Activated CD4-positive, alpha-beta T cell treated with anti-CD3 and anti-CD28 coated beads, Interleukin-2, amount 50 U/mL, for 24 hours (primary cell): Measurements from ENCODE around the gene DDA1.
A peak's percentile ranks its signal among the peaks of the same experiment; 100 is the strongest.
"Not testable (repeated sequence)": the region's sequence is repeated elsewhere in the genome, so short reads cannot be mapped to it uniquely, and the experiment has no call there.

ENCODE experiments used
- DNase-seq, 2 donors: peaks; one replicate each; pipeline ENCODE4 v3.0.0-alpha.2; 2020; ENCODE audit warnings: low read depth in 1 of 2, low spot score in 1 of 2

DDA1 gene

GRCh38 chr19:17286752-17287151 is 22.6 kb upstream of the DDA1 start:
- no peak for DNase-seq

DNA sequence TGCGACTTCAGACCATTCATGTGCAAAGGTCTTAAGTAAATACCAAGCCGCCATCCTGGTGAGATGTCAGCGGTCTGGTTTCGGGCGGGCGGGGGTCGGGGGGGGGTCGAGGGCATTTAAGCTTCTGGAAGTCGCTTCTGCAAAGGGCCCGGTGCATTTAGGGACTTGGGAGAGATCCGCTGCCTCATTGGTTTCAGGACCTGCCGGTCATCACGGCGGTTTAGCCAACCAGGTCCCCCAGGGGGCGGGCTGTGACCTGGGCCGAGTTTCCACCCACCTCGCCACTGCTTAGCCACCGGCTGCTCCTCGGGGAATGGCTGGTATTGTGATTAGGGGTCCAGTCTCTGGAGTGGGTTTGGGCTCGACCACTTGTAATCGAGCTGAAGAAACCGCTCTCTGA is 19.9 kb upstream of the DDA1 start:
- no peak for DNase-seq

GRCh38 chr19:17292301-17293074 is 16.9 kb upstream of the DDA1 start:
- DNase-seq: peak; percentile 69 to 71

- no peak for DNase-seq
Measured at GRCh38 chr19:17293605-17294004, 15.8 kb upstream of the DDA1 start.

DNA sequence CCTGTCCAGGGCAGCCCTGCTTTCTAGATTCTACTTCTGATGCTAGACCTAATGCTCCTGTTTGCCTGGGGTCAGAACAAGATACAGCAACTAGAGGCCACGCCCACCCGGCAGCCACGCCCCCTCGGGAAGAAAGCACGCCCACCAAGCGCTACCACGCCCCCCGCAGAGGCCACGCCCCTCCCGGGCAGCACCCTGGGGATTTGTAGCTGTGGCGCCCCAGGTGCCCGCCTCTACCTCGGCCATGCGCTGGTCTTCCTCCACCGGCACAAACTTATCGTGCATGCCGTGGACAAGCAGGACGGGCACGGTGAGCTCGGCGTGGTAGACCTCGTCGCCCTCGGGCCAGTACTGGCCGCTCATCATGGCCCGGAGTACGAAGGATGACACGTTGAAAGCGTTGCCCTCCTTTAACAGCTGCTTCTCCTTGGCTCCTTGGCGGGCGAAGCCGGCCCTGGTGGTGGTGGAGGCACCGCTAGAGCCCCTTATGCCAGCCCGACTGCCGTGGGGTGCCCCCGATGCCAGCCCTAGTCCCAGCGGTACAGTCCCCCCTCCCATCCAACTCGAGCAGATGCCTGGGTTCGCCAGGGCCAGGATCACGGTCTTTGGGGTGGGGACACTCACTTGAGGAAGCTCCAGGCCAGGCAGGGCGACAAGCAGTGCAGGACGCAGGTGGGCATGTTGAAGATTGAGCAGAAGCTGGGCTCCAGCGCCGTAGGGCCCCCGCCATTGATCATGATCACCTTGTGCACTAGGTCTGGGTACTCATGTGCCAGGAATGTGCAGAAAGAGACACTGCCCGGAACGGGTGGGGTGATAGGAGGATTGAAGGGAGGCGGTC is 15.1 kb upstream of the DDA1 start:
- DNase-seq: no peak

DNA sequence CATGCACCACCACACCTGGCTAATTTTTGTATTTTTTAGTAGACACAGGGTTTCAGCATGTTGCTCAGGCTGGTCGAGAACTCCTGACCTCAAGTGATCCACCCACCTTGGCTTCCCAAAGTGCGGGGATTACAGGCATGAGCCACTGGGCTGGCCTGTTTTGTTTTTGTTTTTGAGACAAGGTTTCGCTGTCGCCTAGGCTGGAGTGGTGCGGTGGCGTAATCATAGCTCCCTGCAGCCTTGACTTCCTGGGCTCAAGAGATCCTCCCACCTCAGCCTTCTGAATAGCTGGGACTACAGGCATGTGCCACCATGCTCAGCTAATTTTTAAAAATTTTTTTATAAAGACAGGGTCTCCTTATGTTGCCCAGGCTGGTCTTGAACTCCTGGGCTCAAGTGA is 13.8 kb upstream of the DDA1 start:
- DNase-seq: not testable (repeated sequence)

GRCh38 chr19:17296273-17296672 is 13.1 kb upstream of the DDA1 start:
- DNase-seq: no peak

GRCh38 chr19:17296976-17297375 is 12.4 kb upstream of the DDA1 start:
- no peak for DNase-seq

DNA sequence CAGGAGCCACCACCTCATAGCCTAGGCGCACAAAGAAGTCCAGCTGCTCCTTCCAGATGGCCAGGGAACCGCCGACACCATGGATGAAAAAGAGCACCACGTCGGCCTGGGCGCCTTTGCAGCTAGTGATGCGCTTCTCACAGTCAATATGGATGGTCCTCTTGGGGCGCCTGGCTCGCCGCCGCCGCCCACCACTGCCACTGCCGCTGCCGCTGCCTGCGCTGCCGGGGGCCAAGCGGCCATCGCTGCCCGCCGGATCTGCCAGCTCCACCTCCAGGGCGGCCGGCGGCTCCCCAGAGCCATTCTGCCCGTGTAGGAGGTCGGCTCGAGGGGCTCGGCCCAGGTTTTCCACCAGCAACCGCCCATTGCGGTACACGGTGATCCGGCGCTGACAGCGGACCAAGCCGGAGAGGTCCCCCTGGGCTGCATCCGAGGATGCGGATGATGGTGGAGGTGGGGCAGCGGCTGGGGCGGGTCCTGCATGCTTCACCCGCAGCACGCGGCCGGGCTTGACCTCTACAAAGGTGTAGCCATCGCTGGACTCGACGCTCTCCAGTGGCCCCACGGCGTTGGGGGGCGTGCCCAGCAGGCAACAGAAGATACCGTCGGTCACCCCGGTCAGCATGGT is 8.3 kb upstream of the DDA1 start:
- DNase-seq: no peak

GRCh38 chr19:17302391-17303166 is 6.8 kb upstream of the DDA1 start:
- no peak for DNase-seq

- DNase-seq: peak; percentile 79 to 93
Measured at GRCh38 chr19:17303167-17303939, 6.0 kb upstream of the DDA1 start, which contains the start of gene ABHD8. Gene ABHD8 (minus strand): TSS chr19:17303425. CDS start chr19:17301616, 1,809 bp downstream.

- no peak for DNase-seq
Measured at GRCh38 chr19:17303940-17304267, 5.5 kb upstream of the DDA1 start.

- DNase-seq: no peak
Measured at GRCh38 chr19:17304386-17305215, 4.8 kb upstream of the DDA1 start.

DNA sequence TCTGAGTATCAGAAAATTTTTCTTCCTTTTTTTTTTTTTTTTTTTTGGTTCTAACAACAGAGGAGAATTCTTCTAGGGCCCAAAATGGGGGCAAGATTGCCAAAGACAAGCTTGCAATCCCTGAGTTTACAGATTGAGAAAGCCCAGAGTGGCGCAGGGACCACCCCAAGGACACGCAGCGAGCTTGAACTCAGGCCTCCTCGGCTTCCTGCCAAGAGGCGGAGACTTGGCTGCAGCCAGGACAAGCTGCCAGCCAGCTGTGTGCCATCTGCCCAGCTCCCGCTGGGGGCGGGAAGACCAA is 4.2 kb upstream of the DDA1 start:
- DNase-seq: no peak

GRCh38 chr19:17305517-17306284 is 3.7 kb upstream of the DDA1 start, which contains the start of gene MRPL34:
Gene MRPL34 (plus strand): TSS chr19:17305872. CDS start chr19:17305893, 21 bp downstream.
- DNase-seq: peak; percentile 78 to 93

DNA sequence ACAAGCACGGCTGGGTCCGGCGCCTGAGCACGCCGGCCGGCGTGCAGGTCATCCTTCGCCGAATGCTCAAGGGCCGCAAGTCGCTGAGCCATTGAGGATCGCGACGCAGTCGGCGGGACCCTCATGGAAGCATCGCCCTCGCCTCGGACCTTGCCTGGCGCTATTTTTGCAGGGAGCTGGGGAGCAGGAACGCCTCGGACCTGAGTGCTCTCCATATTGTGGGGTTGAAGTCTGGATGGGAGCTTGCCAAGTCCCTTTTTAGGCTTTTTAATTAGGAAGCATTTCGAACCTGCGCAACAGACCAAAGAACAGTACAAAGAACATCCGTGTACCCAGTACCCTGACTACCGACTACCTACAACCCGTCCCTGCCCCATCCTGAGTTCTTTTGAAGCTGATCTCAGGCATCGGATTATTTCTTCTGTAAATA is 3.1 kb upstream of the DDA1 start:
- DNase-seq: no peak

GRCh38 chr19:17307876-17308377 is 1.4 kb upstream of the DDA1 start:
- no peak for DNase-seq

GRCh38 chr19:17309965-17310461 is 650 bp downstream of the DDA1 start:
- no peak for DNase-seq
